HG03039 (cell line): ENCODE measurements around the gene TENM3.

Experiments used
- ATAC-seq: cut with Tn5 transposase; IDR thresholded peaks from one replicate; pipeline ENCODE4 v1.9.1; 2021; ENCODE audit warnings: mild to moderate bottlenecking, moderate library complexity; ENCODE audit not compliant: unreplicated experiment

Gene TENM3

GRCh38 chr4:182447767-182448280, 204.6 kb downstream of the TENM3 start:
- ATAC-seq, result no peak

DNA sequence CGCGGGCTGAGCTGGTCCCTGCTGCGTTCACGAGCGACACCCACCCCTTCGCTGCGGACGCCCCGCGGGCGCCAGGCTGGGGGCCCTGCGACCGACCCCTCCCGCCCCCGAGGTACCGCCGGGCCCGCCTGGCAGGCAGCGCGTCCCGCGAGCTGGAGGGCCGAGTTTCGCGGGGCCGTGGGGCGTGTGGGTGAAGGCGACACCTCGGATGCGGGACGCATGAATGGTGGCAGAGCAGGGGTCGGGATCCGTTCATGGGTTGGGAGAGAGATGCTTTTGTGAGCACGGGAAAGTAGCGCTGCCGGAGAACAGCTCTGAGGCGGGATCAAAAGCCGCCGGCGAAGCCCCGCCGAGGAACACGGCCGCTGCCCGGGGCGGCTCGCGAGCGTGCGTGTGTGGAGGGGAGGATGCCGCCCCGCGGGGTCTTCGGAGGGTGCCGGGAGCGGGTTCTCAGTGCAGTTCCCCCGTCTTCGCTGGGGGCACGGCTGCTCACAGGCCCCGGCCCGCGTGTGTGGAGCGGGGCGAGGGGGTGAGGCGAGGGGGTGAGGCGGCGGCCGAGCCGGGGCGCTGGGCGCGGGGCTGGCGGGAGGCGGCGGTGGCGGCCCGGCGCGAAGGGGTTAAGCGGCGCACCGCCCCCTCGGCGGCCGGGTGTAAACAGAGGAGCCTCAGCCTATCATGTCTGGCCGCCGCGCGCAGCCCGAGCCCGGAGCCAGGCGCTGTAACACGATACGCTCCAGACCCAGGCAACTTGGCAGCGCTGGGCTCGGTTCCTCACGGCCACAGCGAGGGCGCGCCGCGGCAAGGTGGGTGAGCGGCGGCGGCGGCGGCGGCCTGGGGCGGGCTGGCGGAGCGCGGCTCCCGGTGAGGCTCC, 205.3 kb downstream of the TENM3 start:
- ATAC-seq, result peak; percentile 62

- ATAC-seq, result peak; percentile 4
Measured at GRCh38 chr4:182449186-182449929, 206.2 kb downstream of the TENM3 start.

- no peak for ATAC-seq
Measured at GRCh38 chr4:182449930-182450439, 206.8 kb downstream of the TENM3 start.

GRCh38 chr4:182451441-182451840, 208.2 kb downstream of the TENM3 start:
- no peak for ATAC-seq

GRCh38 chr4:182453830-182454229, 210.6 kb downstream of the TENM3 start:
- no peak for ATAC-seq

DNA sequence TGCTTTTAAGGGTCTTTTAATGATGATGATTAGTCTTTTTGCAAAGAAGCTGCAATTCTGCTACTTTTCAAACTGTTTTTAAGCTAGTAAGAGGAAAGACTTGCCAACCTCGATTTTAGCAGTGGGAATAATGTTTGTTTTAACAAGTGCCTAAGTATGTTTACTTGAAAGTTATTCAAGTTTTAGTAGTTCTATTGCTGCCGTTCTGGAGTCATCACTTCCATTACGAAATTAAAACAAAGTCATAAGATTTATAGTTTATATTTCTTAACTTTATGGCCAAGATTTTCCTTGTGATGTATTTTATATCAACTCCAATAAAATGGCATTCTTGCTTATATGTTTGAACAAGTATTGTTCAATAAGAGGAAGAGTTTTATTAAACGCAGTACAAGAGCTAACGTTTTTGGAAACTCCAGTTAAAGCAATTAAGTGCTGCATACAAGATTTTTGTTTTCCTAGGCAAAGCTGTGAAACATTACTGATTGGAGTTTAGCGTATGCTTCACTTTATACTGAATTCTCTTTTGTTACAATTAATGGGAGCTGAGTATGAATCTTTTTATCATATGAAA, 211.3 kb downstream of the TENM3 start:
- ATAC-seq, result no peak

GRCh38 chr4:182465114-182465513, 221.9 kb downstream of the TENM3 start:
- no peak for ATAC-seq

DNA sequence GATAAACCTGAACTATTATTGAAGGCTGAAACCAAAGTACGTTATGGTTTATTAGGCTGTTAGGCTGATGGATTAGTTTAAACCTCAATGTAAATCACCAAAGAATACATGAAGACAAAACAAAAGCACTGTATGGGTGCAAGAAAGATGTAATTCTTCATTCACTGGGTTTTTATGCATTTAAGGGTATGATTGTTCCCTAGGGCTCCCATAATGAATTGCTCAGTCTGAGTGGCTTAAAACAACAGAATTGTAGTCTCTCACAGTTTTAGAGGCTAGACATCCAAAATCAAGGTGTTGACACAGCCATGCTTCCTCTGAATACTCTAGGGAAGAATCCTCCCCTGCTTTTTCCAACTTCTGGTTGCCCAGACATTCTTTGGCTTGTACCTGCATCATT, 222.8 kb downstream of the TENM3 start:
- no peak for ATAC-seq

DNA sequence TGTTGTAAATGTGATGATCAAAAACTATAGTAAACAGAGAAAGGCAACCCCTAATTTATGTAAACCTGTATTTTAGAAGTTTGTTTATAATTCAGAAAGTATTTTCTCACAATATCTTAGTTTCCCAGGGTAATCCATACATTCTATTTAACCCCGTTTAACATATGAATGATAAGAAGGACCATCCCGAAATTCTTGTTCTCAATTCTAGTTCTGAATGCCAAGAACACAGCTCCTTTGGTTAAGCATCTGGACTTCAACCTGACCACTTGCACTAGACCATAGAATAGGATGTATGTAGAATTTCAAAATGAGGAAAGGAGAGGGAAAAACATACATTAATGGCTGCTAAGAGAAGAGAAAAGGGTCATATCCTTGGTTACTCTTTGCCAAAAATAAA, 227.0 kb downstream of the TENM3 start:
- no peak for ATAC-seq

- ATAC-seq, result no peak
Measured at GRCh38 chr4:182475539-182475938, 232.3 kb downstream of the TENM3 start.

GRCh38 chr4:182478475-182478874, 235.3 kb downstream of the TENM3 start:
- ATAC-seq, result no peak

DNA sequence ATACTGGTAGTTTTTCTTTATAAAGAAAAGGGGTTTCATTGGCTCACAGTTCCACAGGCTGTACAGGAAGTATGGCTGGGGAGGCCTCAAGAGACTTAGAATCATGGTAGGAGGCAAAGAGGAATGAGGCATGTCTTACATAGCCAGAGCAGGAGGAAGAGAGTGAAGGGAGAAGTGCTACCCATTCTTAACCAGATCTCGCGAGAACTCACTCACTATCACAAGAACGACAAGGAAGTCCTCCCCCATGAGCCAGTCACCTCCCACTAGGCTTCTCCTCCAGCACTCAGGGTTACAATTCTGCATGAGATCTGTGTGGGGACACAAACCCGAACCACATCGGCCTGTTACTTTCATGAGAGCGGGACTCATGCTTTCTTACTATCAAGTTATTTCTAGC, 240.5 kb downstream of the TENM3 start:
- no peak for ATAC-seq

DNA sequence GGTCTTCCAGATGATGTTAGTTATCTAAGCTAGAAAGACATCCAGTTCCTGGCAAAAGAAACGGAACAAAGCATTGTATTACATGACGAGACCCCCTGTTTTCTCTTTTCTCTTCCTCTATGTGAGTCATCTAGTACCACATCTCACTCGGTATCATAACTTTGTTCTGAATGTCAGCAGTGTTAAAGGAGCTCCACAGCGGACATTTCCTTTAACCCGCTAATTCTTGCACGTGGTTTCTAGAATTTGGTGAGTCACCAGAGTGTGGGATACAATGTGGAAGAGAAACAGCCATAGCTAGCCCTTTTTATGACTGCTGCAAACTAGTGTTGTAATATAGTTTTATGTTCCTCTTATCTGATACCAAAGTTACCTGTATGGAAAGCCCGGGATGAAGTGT, 243.7 kb downstream of the TENM3 start:
- ATAC-seq, result no peak

- ATAC-seq, result no peak
Measured at GRCh38 chr4:182488896-182489295, 245.7 kb downstream of the TENM3 start.

DNA sequence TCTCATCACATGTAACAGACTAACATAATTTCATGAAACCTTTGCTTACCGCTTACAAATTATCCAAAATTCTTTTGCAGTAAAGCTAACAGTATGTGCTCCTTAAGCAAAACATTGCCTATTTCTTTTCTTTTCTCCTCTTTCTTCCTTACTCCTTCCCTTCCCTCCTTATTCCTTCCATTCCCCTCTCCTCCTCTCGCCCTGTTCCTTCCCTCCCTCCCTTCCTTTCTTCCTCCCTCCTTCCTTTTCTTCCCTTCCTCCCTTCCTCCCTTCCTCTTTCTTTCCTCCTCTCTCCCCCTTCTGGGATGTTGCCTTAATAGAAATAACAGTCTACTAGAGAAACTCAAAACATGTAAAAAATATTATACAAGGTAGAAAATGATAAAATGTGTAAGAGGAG, 246.4 kb downstream of the TENM3 start:
- no peak for ATAC-seq

DNA sequence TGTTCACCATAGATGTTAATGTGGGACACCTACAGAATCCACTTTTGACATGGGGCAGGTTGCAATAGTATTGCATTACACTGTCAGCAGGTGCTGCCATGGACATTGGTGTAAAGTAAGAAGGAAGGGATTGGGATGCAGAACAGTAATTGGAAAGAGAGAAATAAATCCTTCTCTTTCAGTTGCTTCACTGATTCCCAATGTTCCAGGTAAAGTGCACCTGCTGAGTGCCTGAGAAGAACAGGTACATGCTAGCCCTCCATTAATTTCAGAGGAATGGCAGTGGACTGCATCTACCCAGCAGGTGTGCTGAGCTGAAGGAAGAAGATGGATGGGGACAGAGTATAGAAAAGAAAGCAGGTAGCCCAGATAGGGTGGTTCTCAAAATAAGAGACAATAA, 248.5 kb downstream of the TENM3 start:
- no peak for ATAC-seq

DNA sequence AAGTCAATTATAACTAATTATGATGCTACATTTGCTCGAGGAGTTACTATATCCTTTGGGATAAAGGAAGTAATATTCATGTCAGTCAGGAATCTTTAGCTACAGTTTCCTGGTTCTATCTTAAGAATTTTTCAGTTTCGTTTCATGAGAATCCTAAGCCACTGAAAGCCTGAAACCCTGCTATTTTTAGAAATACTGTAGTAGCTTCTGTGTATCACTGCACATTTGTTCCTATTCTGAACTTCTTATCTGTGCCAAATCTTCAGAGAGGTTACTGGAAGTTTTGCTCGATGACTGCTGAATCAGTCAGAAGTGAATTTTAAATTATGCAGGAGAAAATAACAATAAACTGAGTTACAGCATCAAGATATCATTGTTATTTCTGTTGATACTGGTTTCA, 249.2 kb downstream of the TENM3 start:
- ATAC-seq, result peak; percentile 80

DNA sequence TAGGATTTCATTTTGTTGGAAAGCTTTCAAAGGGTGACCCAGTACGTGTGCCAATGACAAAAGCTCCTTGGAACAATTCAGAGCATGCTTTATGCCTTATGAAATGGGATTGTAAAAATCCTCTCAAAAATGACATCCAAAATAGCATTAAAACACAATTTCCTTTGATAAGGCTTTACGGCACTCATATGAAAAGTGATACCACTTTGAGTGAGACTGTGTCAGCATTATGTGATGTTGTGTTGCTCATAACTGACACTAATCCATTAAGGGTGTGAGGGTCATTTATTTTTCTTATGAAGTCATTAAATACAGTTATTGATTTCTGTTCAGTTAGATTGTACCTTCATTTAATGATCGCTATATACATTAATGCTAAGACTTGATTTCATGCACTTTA, 250.2 kb downstream of the TENM3 start:
- no peak for ATAC-seq

- ATAC-seq, result no peak
Measured at GRCh38 chr4:182494103-182494502, 250.9 kb downstream of the TENM3 start.

DNA sequence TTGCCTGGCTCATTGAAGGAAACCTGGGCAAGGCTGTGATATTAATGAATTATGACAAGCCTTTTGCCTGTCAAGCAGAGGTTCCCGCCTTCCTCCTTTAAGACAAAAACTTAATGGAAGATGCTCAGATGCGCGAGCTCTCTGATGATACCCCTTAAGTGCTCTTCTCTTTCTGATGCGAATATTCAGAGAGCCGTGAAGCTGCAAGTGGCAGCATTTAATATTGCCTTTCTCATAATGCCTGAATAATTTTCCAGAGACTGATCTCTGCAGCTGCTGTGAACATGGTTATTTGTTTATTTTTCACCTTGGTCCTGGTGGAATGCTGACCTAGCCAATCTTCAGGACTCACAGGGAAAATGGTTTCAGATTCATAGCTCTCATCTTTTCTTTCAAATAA, 251.8 kb downstream of the TENM3 start:
- ATAC-seq, result no peak
